ENCODE measurements around the gene SNAPC4.

- TF ChIP-seq CTCF (IDR thresholded peaks at IDR 0.05), result no peak
- no peak for TF ChIP-seq POLR2A (IDR thresholded peaks at IDR 0.05)
These were observed 43.7 kb upstream of the SNAPC4 start for GRCh38 chr9:136443687-136444086.
